ENCODE results near the gene ERVH48-1. TPM values are rescaled to one million over a fixed set of nuclear protein-coding genes. Genes with fewer than 3 reads are reported as not detected.
"Not testable (repeated sequence)": the region's sequence is repeated elsewhere in the genome, so short reads cannot be mapped to it uniquely, and the experiment has no call there.

Gene ERVH48-1
- total RNA-seq, 1 donor: not detected

DNA sequence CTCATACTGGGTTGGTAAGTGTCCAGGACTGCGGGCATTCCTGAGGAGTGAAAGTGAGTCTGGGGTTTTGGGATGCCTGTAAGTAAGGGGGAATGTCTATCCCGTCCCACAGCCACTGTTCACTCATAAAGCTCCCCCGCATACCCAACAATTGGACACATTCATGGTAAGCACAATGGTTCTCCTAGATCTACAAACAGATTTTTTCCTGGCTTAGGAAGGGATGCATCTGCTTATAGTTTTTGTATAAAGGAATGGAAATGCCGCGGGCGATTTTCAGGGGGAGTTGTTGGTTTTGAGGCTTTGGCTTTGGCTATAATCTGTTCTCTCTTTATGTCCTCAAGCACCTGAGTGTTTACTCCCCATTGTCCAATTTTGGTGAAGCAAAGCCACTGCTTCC, 7.1 kb downstream of the ERVH48-1 start:
- H3K4me3 ChIP-seq (ENCODE audit: low read depth, low read length): no peak overlapping the region
- no peak for DNase-seq (ENCODE audit: low read depth)
- TF ChIP-seq, protein P1, sequence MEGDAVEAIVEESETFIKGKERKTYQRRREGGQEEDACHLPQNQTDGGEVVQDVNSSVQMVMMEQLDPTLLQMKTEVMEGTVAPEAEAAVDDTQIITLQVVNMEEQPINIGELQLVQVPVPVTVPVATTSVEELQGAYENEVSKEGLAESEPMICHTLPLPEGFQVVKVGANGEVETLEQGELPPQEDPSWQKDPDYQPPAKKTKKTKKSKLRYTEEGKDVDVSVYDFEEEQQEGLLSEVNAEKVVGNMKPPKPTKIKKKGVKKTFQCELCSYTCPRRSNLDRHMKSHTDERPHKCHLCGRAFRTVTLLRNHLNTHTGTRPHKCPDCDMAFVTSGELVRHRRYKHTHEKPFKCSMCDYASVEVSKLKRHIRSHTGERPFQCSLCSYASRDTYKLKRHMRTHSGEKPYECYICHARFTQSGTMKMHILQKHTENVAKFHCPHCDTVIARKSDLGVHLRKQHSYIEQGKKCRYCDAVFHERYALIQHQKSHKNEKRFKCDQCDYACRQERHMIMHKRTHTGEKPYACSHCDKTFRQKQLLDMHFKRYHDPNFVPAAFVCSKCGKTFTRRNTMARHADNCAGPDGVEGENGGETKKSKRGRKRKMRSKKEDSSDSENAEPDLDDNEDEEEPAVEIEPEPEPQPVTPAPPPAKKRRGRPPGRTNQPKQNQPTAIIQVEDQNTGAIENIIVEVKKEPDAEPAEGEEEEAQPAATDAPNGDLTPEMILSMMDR (IDR thresholded peaks at IDR 0.05; ENCODE audit: insufficient read depth, low read length): no peak

DNA sequence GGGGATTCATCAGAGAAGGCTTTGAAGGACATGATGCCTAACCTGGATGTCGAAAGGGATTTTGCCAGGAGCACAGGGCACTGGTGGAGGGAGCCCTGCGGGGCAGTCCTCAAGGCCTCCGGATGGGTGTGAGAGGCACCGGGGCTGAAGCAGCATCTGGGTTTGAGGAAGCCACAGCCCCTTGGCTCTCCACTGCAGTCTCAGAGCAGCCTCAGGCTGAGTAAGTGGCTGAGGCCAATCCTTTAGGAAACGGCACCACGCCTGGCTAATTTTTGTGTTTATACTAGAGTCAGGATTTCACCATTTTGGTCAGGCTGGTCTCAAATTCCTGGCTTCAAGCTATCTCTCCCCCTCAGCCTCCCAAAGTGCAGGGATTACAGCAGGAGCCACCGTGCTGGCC, 12.0 kb downstream of the ERVH48-1 start:
- H3K4me3 ChIP-seq (ENCODE audit: low read depth, low read length): no peak overlapping the region
- TF ChIP-seq, protein P1 (IDR thresholded peaks at IDR 0.05; ENCODE audit: insufficient read depth, low read length): no peak
- no peak for DNase-seq (ENCODE audit: low read depth)

- not testable (repeated sequence) for DNase-seq (ENCODE audit: low read depth); H3K4me3 ChIP-seq (ENCODE audit: low read depth, low read length)
Measured at GRCh38 chr21:42911920-42912319, 13.5 kb downstream of the ERVH48-1 start.

- not testable (repeated sequence) for DNase-seq (ENCODE audit: low read depth); H3K4me3 ChIP-seq (ENCODE audit: low read depth, low read length)
Measured at GRCh38 chr21:42908484-42908883, 16.9 kb downstream of the ERVH48-1 start.

DNA sequence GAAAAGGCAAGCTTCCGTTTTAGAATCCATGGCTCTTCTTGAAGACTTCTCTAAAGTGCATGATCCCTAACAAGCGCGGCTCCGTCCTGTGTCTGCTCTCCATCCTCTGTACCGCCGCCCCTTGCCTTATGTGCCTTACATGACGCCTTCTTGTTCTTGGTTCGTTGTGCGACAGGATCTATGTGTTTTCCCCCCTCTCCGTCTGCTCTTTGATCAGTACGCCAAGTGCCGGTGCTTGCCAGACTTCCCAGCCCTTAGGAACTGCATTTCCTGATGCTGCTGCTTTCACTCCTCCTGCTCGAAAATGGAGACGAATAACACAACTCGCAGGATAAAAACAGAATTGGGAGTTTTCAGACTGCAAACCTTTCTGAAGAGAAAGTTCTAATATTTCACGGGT, 19.2 kb downstream of the ERVH48-1 start:
- TF ChIP-seq, protein P1 (IDR thresholded peaks at IDR 0.05; ENCODE audit: insufficient read depth, low read length): no peak
- DNase-seq (ENCODE audit: low read depth): no peak
- H3K4me3 ChIP-seq (ENCODE audit: low read depth, low read length): no peak overlapping the region

DNA sequence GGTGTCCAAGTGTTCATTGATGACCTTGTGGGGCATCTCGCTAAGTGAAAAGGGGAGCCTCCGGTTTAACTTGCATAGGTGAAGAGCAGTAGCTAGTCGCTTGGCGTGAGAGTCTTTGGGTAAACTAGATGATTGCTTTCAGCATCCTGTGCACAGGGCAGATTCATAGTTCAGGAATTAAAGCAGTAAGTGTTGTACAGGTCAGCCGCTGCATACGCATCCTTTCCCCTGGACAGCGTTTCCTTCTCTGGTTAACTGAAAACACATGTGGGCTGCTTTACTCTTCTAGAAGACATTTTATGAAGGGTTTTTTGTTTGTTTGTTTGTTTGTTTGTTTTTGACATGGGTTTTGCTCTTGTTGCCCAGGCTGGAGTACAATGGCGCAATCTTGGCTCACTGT, 20.2 kb downstream of the ERVH48-1 start:
- TF ChIP-seq, protein P1 (IDR thresholded peaks at IDR 0.05; ENCODE audit: insufficient read depth, low read length): no peak
- no peak overlapping the region for H3K4me3 ChIP-seq (ENCODE audit: low read depth, low read length)
- no peak for DNase-seq (ENCODE audit: low read depth)

GRCh38 chr21:42903817-42904216, 21.6 kb downstream of the ERVH48-1 start:
- TF ChIP-seq, protein P1 (IDR thresholded peaks at IDR 0.05; ENCODE audit: insufficient read depth, low read length): no peak
- no peak overlapping the region for H3K4me3 ChIP-seq (ENCODE audit: low read depth, low read length)
- DNase-seq (ENCODE audit: low read depth): no peak

DNA sequence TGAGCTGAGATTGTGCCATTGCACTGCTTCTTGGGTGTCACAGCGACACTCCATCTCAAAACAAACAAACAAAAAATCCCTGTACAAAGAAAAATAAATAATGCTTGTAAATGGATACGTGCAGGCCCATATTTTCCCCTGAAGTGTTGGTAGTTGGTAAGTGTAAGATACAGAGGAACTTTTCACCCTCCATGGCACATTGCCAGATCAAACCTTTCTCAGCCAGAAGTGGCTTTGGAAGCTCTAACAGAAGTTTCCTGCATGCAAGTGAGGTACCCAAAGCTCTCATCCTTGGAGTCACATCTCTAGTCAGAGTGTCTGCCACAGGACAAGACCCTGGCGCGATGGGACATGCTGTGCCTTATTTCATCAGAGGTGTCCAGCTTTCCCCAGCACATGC, 25.0 kb downstream of the ERVH48-1 start:
- DNase-seq (ENCODE audit: low read depth): no peak
- TF ChIP-seq, protein P1 (IDR thresholded peaks at IDR 0.05; ENCODE audit: insufficient read depth, low read length): no peak
- H3K4me3 ChIP-seq (ENCODE audit: low read depth, low read length): no peak overlapping the region
